H9 (cell line): ENCODE data around the gene G3BP2. TPM values are rescaled to one million over a fixed set of nuclear protein-coding genes. Genes with fewer than 3 reads are reported as not detected.

Source experiments
- DNase-seq: peaks from one replicate; pipeline ENCODE4 v3.0.0-alpha.2; 2017
- H2AFZ ChIP-seq: one replicate; pipeline ENCODE4 v1.6.1; 2013; ENCODE audit warnings: mild to moderate bottlenecking, low read length, control low read depth, moderate library complexity
- H2AK5ac ChIP-seq: 2 replicates; pipeline ENCODE4 v1.6.1; 2013; ENCODE audit warnings: low read length, control low read depth, mixed read lengths; ENCODE audit not compliant: insufficient read length
- H2BK120ac ChIP-seq: one replicate; pipeline ENCODE4 v1.6.1; 2013; ENCODE audit warnings: low read depth, mild to moderate bottlenecking, low read length, control low read depth, inconsistent platforms; ENCODE audit not compliant: poor library complexity, severe bottlenecking
- H2BK12ac ChIP-seq: 2 replicates; pipeline ENCODE4 v1.6.1; 2013; ENCODE audit warnings: low read length, control low read depth, mixed read lengths, low read depth; ENCODE audit not compliant: insufficient read length
- H2BK15ac ChIP-seq: 2 replicates; pipeline ENCODE4 v1.6.1; 2013; ENCODE audit warnings: low read depth, low read length, control low read depth
- H2BK20ac ChIP-seq: one replicate; pipeline ENCODE4 v1.6.1; 2013; ENCODE audit warnings: low read depth, mild to moderate bottlenecking, low read length, control low read depth, inconsistent platforms; ENCODE audit not compliant: poor library complexity, severe bottlenecking
- H2BK5ac ChIP-seq: 2 replicates; pipeline ENCODE4 v1.6.1; 2013; ENCODE audit warnings: low read length, control low read depth, mixed read lengths; ENCODE audit not compliant: insufficient read length
- H3K14ac ChIP-seq: 2 replicates; pipeline ENCODE4 v1.6.1; 2013; ENCODE audit warnings: low read length, control low read depth; ENCODE audit not compliant: insufficient read depth
- H3K18ac ChIP-seq: 2 replicates; pipeline ENCODE4 v1.6.1; 2013; ENCODE audit warnings: low read depth, mild to moderate bottlenecking, mixed read lengths, low read length, control low read depth; ENCODE audit not compliant: insufficient read length
- H3K23ac ChIP-seq: 2 replicates; pipeline ENCODE4 v1.6.1; 2013; ENCODE audit warnings: low read length, control low read depth, mixed read lengths, low read depth; ENCODE audit not compliant: insufficient read length
- H3K23me2 ChIP-seq: 2 replicates; pipeline ENCODE4 v1.6.1; 2013; ENCODE audit warnings: low read depth, mild to moderate bottlenecking, mixed read lengths, low read length, control low read depth; ENCODE audit not compliant: insufficient read length, poor library complexity, severe bottlenecking
- H3K27ac ChIP-seq: 2 replicates; pipeline ENCODE4 v1.5.1; 2013; ENCODE audit warnings: low read length, control low read depth, mixed read lengths, low read depth; ENCODE audit not compliant: insufficient read length
- H3K27me3 ChIP-seq: 2 replicates; pipeline ENCODE4 v1.6.1; 2013; ENCODE audit warnings: low read length, control low read depth, inconsistent platforms; ENCODE audit not compliant: insufficient read depth
- H3K4ac ChIP-seq: 2 replicates; pipeline ENCODE4 v1.6.1; 2013; ENCODE audit warnings: low read depth, mild to moderate bottlenecking, control low read depth, inconsistent platforms, low read length, moderate library complexity
- H3K4me1 ChIP-seq: 2 replicates; pipeline ENCODE4 v1.6.1; 2013; ENCODE audit warnings: low read length, control low read depth, inconsistent platforms; ENCODE audit not compliant: insufficient read depth
- H3K4me2 ChIP-seq: 2 replicates; pipeline ENCODE4 v1.6.1; 2013; ENCODE audit warnings: low read length, control low read depth, mixed read lengths; ENCODE audit not compliant: insufficient read length, insufficient read depth
- H3K56ac ChIP-seq: 2 replicates; pipeline ENCODE4 v1.6.1; 2013; ENCODE audit warnings: low read depth, mild to moderate bottlenecking, mixed read lengths, low read length, control low read depth; ENCODE audit not compliant: insufficient read length
- H3K79me1 ChIP-seq: 2 replicates; pipeline ENCODE4 v1.6.1; 2013; ENCODE audit warnings: low read depth, mild to moderate bottlenecking, moderate library complexity, low read length, control low read depth, inconsistent platforms; ENCODE audit not compliant: insufficient read depth, poor library complexity, severe bottlenecking
- H3K79me2 ChIP-seq: 2 replicates; pipeline ENCODE4 v1.6.1; 2013; ENCODE audit warnings: low read length, control low read depth, inconsistent platforms; ENCODE audit not compliant: insufficient read depth
- H3K9ac ChIP-seq: 2 replicates; pipeline ENCODE4 v1.6.1; 2013; ENCODE audit warnings: low read length, control low read depth, mixed read lengths; ENCODE audit not compliant: insufficient read length; ENCODE audit errors: extremely low read depth
- H3K9me3 ChIP-seq: one replicate; pipeline ENCODE4 v1.6.1; 2013; ENCODE audit warnings: low read depth, low read length, inconsistent platforms; ENCODE audit not compliant: control insufficient read depth
- H3T11ph ChIP-seq: one replicate; pipeline ENCODE4 v1.6.1; 2013; ENCODE audit warnings: mild to moderate bottlenecking, low read length, control low read depth, inconsistent platforms
- H4K20me1 ChIP-seq: one replicate; pipeline ENCODE4 v1.6.1; 2013; ENCODE audit not compliant: control insufficient read depth, insufficient read length, insufficient read depth
- H4K5ac ChIP-seq: 2 replicates; pipeline ENCODE4 v1.6.1; 2013; ENCODE audit warnings: low read depth, mild to moderate bottlenecking, mixed read lengths, low read length, control low read depth; ENCODE audit not compliant: insufficient read length
- H4K8ac ChIP-seq: replicated peaks from 2 replicates; pipeline ENCODE4 v1.6.1; 2013; ENCODE audit warnings: low read length, control low read depth, mixed read lengths, low read depth; ENCODE audit not compliant: insufficient read length
- H4K91ac ChIP-seq: 2 replicates; pipeline ENCODE4 v1.6.1; 2013; ENCODE audit warnings: low read depth, mild to moderate bottlenecking, moderate library complexity, mixed read lengths, low read length, control low read depth; ENCODE audit not compliant: insufficient read length
- H3K27ac Mint-ChIP-seq, 3 experiments: 2 replicates in 2 of 3; 3 replicates in 1 of 3; pipeline ENCODE4 v1.8.0; 2020 to 2021; ENCODE audit warnings: mixed read lengths in 3 of 3, mild to moderate bottlenecking in 1 of 3, moderate library complexity in 1 of 3
- H3K27me3 Mint-ChIP-seq: 2 replicates; pipeline ENCODE4 v1.8.0; 2021; ENCODE audit warnings: low read depth, mild to moderate bottlenecking, moderate library complexity, mixed read lengths
- H3K36me3 Mint-ChIP-seq, 3 experiments: 2 replicates in 2 of 3; 3 replicates in 1 of 3; pipeline ENCODE4 v1.8.0; 2020 to 2021; ENCODE audit warnings: low read depth in 3 of 3, mixed read lengths in 3 of 3; ENCODE audit not compliant: insufficient read depth in 1 of 3
- H3K4me1 Mint-ChIP-seq, 2 experiments: 2 replicates each; pipeline ENCODE4 v1.8.0; 2020; ENCODE audit warnings: mixed read lengths in 2 of 2
- H3K4me3 Mint-ChIP-seq, 2 experiments: 2 replicates in 1 of 2; 3 replicates in 1 of 2; pipeline ENCODE4 v1.8.0; 2020 to 2021; ENCODE audit warnings: mild to moderate bottlenecking in 2 of 2, mixed read lengths in 2 of 2, moderate library complexity in 1 of 2
- H3K9me3 Mint-ChIP-seq, 2 experiments: 2 replicates in 1 of 2; 3 replicates in 1 of 2; pipeline ENCODE4 v1.8.0; 2020; ENCODE audit warnings: mild to moderate bottlenecking in 2 of 2, mixed read lengths in 2 of 2, moderate library complexity in 1 of 2
- WGBS: extraction: QIAGEN DNeasy Blood & Tissue Kit; methylation state at CpG from one replicate; pipeline ENCODE4 v1.1.7; 2013; ENCODE audit warnings: missing lambda C conversion rate, low lambda C conversion rate, mixed read lengths; ENCODE audit not compliant: insufficient read length; ENCODE audit errors: extremely low coverage; 5-methylcytosine and 5-hydroxymethylcytosine counted together
- total RNA-seq: library from RNA; stranded (reverse); gene quantifications from 2 replicates; pipeline ENCODE4 v1.2.1, GENCODE V29; 2021
- TF ChIP-seq, protein P1 (sequence below): fragments of 200-600 bp; sonication (generic); conservative IDR thresholded peaks from 3 replicates; pipeline ENCODE4 v1.8.0; 2021; ENCODE audit warnings: antibody characterized with exemption, mild to moderate bottlenecking

The G3BP2 gene
- total RNA-seq, 1 experiment from 2014 or later, result 405 TPM

DNA sequence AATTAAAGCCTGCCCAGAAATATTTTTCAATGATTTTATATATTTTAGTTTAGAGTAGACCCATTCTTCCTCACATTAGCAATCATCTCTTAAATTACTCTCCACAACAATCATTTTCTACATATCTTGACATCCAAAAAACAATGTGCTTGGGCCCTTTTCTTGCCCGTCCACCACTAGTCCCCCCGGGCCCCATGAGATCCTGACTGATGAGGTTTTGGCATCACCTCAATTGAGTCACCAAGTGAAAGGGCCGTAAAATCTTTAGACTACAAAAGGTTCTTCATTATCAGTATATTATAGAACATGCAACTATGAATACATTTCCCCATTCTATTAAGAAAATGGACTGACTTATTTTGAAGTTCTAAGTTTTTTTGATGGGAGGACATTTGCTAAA lies 38.9 kb downstream of the G3BP2 start:
- Histone ChIP-seq H2BK12ac (no peak overlapping the region), H2AK5ac (no peak overlapping the region), H4K20me1 (no peaks in the 10 kb centered on the region), H4K8ac (no peak overlapping the region), H2BK5ac (no peak overlapping the region), H3K23ac (no peak overlapping the region), H3K27me3 (no peaks in the 10 kb centered on the region), H3K18ac (no peak overlapping the region), H3K79me2 (no peaks in the 10 kb centered on the region), H4K5ac (no peak overlapping the region), H3K9me3 (no peaks in the 10 kb centered on the region), H3K4me1 (peaks cover 2% of the 10 kb centered on the region; the same call in 1 of the 2 replicates), H3T11ph (no peak overlapping the region), H4K91ac (no peak overlapping the region), H3K9ac (no peak overlapping the region), H3K27ac (no peak overlapping the region), H2BK15ac (no peak overlapping the region), H3K79me1 (no peaks in the 10 kb centered on the region), H3K14ac (no peak overlapping the region), H3K4me2 (no peak overlapping the region), H3K56ac (no peak overlapping the region), H2BK20ac (no peak overlapping the region), H2AFZ (no peak overlapping the region), H3K4ac (no peak overlapping the region), H3K23me2 (peaks cover 7% of the 10 kb centered on the region), H2BK120ac (no peak overlapping the region)
- TF ChIP-seq, protein P1, sequence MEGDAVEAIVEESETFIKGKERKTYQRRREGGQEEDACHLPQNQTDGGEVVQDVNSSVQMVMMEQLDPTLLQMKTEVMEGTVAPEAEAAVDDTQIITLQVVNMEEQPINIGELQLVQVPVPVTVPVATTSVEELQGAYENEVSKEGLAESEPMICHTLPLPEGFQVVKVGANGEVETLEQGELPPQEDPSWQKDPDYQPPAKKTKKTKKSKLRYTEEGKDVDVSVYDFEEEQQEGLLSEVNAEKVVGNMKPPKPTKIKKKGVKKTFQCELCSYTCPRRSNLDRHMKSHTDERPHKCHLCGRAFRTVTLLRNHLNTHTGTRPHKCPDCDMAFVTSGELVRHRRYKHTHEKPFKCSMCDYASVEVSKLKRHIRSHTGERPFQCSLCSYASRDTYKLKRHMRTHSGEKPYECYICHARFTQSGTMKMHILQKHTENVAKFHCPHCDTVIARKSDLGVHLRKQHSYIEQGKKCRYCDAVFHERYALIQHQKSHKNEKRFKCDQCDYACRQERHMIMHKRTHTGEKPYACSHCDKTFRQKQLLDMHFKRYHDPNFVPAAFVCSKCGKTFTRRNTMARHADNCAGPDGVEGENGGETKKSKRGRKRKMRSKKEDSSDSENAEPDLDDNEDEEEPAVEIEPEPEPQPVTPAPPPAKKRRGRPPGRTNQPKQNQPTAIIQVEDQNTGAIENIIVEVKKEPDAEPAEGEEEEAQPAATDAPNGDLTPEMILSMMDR, result no peak
- no peak for DNase-seq
- WGBS, result no CpG with 5 or more reads among the region's 3 CpGs
- no peak overlapping the region for H3K4me3 Mint-ChIP-seq
- peaks cover 5 to 7% of the 10 kb centered on the region in 2 experiments for H3K4me1 Mint-ChIP-seq
- peaks cover 6% of the 10 kb centered on the region for H3K27me3 Mint-ChIP-seq
- no peaks in the 10 kb centered on the region for H3K36me3 Mint-ChIP-seq
- H3K27ac Mint-ChIP-seq, result no peak overlapping the region
- H3K9me3 Mint-ChIP-seq, result no peaks in the 10 kb centered on the region
